Lower leg skin (tissue), 4 donors: ENCODE measurements around the gene RCL1. TPM values are rescaled to one million over a fixed set of nuclear protein-coding genes. Genes with fewer than 3 reads are reported as not detected.

ENCODE experiments used
- DNase-seq, 2 donors: peaks; one replicate each; pipeline ENCODE4 v3.0.0-alpha.2; 2019; ENCODE audit warnings: low spot score in 2 of 2
- H3K4me3 ChIP-seq: fragments of 200-600 bp; sonication (generic); 2 replicates; pipeline ENCODE4 v1.5.1; 2017; ENCODE audit warnings: mild to moderate bottlenecking, low read depth; ENCODE audit not compliant: poor library complexity, severe bottlenecking
- POLR2A ChIP-seq, 2 donors: fragments of 450-650 bp; IDR thresholded peaks; one replicate each; pipeline ENCODE4 v1.6.1; 2016 to 2017; ENCODE audit warnings: antibody characterized with exemption in 2 of 2, mild to moderate bottlenecking in 1 of 2, moderate library complexity in 1 of 2
- WGBS, 2 donors: methylation state at CpG; one replicate each; pipeline ENCODE4 v1.1.5; 2018; 5-methylcytosine and 5-hydroxymethylcytosine counted together
- intact Hi-C: fragments of 100-400 bp; cut with DNase I; formaldehyde crosslinking; loops from one replicate; pipeline ENCODE4 v1.15.0; 2023; ENCODE audit warnings: low total_unique reads
- total RNA-seq, 4 donors: library from RNA; depleted of rRNA; stranded (reverse); fragments of >200 nt; gene quantifications; one replicate each; pipeline ENCODE4 v1.1.0, GENCODE V29; 2016
- TF ChIP-seq, protein P1 (sequence below), 3 donors: fragments of 450-650 bp; IDR thresholded peaks; one replicate each; pipeline ENCODE4 v1.5.1; 2016; ENCODE audit warnings: antibody characterized with exemption in 3 of 3, mild to moderate bottlenecking in 3 of 3, moderate library complexity in 2 of 3

Gene RCL1
- total RNA-seq, 4 donors from 2014 or later, result 30.8 to 54.8 (median 38.4) TPM

DNA sequence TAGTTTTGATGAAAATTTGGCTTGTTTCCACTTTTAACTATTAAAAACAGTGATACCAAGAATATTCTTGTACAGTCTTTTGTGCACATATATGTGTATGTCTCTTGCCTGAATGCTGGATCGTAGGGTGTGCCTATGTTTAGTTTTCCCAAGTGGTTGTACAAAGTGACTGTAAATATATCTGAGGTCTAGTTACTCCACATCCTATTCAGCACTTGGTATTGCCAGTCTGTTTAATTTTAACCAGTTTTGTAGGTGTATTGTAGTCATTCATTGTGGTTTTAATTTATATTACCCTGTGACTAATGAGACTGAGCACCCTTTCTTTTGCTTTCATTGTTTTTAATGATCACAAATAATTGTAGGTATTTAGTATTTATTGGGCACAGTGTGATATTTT is 17.8 kb downstream of the RCL1 start:
- TF ChIP-seq, protein P1, sequence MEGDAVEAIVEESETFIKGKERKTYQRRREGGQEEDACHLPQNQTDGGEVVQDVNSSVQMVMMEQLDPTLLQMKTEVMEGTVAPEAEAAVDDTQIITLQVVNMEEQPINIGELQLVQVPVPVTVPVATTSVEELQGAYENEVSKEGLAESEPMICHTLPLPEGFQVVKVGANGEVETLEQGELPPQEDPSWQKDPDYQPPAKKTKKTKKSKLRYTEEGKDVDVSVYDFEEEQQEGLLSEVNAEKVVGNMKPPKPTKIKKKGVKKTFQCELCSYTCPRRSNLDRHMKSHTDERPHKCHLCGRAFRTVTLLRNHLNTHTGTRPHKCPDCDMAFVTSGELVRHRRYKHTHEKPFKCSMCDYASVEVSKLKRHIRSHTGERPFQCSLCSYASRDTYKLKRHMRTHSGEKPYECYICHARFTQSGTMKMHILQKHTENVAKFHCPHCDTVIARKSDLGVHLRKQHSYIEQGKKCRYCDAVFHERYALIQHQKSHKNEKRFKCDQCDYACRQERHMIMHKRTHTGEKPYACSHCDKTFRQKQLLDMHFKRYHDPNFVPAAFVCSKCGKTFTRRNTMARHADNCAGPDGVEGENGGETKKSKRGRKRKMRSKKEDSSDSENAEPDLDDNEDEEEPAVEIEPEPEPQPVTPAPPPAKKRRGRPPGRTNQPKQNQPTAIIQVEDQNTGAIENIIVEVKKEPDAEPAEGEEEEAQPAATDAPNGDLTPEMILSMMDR (IDR thresholded peaks at IDR 0.05), result no peak
- no peak for TF ChIP-seq POLR2A (IDR thresholded peaks at IDR 0.05)
- DNase-seq, result no peak
- WGBS, 2 donors, result 87 to 89% methylated on average over 1 of the region's 1 CpG
- H3K4me3 ChIP-seq, result no peak overlapping the region
- intact Hi-C loops, result no loop called here

DNA sequence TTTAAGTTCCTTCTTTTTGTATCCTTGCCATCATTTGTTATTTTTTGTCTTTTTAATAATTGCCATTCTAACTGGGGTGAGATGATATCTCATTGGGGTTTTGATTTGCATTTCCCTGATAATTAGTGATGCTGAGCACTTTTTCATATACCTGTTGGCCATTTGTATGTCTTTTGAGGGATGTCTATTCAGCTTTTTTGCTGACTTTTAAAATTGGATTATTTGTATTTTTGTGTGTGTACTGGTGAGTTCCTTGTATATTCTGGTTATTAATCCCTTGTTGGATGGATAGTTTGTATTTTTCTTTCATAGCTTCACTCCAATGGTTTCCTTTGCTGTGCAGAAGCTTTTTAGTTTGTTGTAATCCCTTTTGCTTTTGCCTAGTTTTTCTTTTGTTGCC is 19.1 kb downstream of the RCL1 start:
- intact Hi-C loops, result no loop called here
- no peak overlapping the region for H3K4me3 ChIP-seq
- no peak for DNase-seq
- no peak for TF ChIP-seq POLR2A (IDR thresholded peaks at IDR 0.05)
- TF ChIP-seq, protein P1 (IDR thresholded peaks at IDR 0.05), result no peak

DNA sequence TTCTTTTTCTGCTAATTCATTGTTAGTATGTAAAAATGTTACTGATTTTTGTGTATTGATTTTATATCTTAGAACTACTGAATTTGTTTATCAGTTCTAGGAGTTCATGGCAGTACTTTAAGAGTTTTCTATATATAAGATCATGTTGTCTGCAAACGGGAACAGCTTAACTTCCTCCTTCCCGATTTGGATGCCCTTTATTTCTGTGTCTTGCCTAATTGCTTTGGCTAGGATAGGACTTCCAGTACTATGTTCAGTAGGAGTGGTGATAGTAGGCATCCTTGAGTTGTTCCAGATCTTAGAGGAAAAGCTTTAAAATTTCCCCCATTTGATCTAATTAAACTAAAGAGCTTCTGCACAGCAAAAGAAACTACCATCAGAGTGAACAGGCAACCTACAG is 20.1 kb downstream of the RCL1 start:
- intact Hi-C loops, result no loop called here
- no peak for DNase-seq
- no peak overlapping the region for H3K4me3 ChIP-seq
- no peak for TF ChIP-seq POLR2A (IDR thresholded peaks at IDR 0.05)
- WGBS, 2 donors, result 72 to 82% methylated on average over 2 of the region's 2 CpGs

DNA sequence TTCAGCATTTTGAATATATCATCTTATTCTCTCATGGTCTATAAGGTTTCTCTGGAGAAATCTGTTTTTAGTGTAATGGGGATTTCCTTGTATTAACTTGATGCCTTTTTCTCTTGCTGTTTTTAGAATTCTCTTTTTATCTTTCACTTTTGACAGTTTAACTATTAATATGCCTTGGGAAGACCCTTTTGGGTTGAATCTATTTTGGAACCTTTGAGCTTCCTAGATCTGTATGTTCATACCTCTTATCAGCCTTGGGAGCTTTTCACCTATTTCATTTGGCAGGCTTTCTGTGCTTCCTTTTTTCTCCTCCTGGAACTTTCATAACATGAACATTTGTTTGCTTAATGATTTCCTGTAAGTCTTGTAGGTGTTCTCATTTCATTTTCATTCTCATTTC is 22.2 kb downstream of the RCL1 start:
- H3K4me3 ChIP-seq, result no peak overlapping the region
- TF ChIP-seq POLR2A (IDR thresholded peaks at IDR 0.05), result no peak
- TF ChIP-seq, protein P1 (IDR thresholded peaks at IDR 0.05), result no peak
- DNase-seq, result no peak
- intact Hi-C loops, result no loop called here

DNA sequence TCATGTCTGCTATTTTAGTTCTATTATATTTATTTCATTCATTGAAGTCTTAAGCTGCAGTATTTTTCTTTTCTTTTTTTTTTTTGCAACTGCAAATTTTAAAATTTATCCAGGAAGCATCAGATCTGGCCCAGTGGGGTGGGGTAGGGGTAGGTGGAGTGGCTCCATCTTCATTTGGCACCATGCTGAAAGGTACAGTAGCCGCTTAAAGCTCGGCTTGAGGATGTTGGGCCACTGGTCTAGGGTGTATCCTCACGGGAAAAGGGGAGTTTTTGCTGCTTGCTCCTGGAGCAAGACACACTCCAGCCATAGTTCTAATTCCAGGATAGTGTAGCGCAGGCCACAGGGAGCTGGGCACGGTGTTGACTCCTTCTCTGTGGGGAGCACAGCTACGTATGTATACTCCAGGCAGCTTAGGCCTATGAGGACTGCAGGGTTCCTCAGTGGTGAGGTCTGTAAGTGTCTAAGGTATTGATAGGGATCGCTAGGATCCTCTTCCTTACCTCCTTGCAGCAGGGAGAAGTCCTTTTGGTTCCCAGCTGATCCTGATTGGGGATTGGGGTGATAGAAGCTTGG is 22.7 kb downstream of the RCL1 start:
- no peak for TF ChIP-seq POLR2A (IDR thresholded peaks at IDR 0.05)
- TF ChIP-seq, protein P1 (IDR thresholded peaks at IDR 0.05), result no peak
- WGBS, 2 donors, result 93 to 95% methylated on average over 7 of the region's 7 CpGs

DNA sequence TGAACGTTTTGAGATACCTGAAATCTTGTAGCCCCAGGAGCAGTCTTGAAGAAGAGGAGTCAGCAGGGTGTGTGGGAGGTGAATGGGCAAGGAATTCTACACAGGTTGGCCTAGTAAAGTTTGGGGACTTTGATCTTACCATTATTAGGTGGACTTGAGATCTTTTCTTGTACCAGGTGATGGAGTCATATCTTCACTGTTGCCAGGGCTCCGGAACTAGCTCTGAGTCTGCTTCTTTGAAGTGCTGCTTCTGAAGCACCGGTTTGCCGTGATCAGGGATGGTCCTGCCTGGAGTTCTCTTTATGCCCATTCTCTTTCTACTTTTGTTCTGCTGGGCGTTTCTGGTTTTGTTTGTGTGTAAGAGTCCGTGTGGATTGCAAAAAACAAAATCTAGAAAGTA is 27.4 kb downstream of the RCL1 start:
- intact Hi-C loops, result no loop called here
- TF ChIP-seq, protein P1 (IDR thresholded peaks at IDR 0.05), result no peak
- TF ChIP-seq POLR2A (IDR thresholded peaks at IDR 0.05), result no peak
- H3K4me3 ChIP-seq, result no peak overlapping the region
- WGBS, 2 donors, result 61 to 81% methylated on average over 6 of the region's 6 CpGs
- no peak for DNase-seq

More for the DNA sequence above, 22.7 kb downstream of the RCL1 start:
- intact Hi-C loops, result no loop called here
- no peak for DNase-seq
- no peak overlapping the region for H3K4me3 ChIP-seq
